CD14-positive monocyte (primary cell): ENCODE data around the gene IYD. TPM values are rescaled to one million over a fixed set of nuclear protein-coding genes. Genes with fewer than 3 reads are reported as not detected.

Source experiments
- DNase-seq, 3 donors: peaks; one replicate each; pipeline ENCODE4 v3.0.0-alpha.2; 2011 to 2022
- H2AFZ ChIP-seq: 2 replicates; pipeline ENCODE4 v1.6.0; 2012; ENCODE audit warnings: mild to moderate bottlenecking, low read depth, low read length, inconsistent platforms; ENCODE audit not compliant: insufficient read depth, poor library complexity, severe bottlenecking
- H3K27ac ChIP-seq, 2 donors: 1 replicate in 1 of 2; 2 replicates in 1 of 2; pipeline ENCODE4 v1.5.1; 2012 to 2013; ENCODE audit warnings: low read length in 2 of 2, control low read depth in 1 of 2, inconsistent platforms in 1 of 2, low read depth in 1 of 2, mild to moderate bottlenecking in 1 of 2
- H3K27me3 ChIP-seq, 2 donors: one replicate each; pipeline versions ENCODE4 v1.6.0 to v1.6.1; 2011 to 2013; ENCODE audit warnings: low read length in 2 of 2; ENCODE audit not compliant: control insufficient read depth in 2 of 2, insufficient read depth in 2 of 2
- H3K36me3 ChIP-seq, 2 donors: replicated peaks in 1 of 2; 1 replicate in 1 of 2; 2 replicates in 1 of 2; pipeline versions ENCODE4 v1.5.1 to v1.6.1; 2012 to 2013; ENCODE audit warnings: low read length in 2 of 2, control low read depth in 1 of 2, inconsistent platforms in 1 of 2, mild to moderate bottlenecking in 1 of 2; ENCODE audit not compliant: insufficient read depth in 2 of 2, control insufficient read depth in 1 of 2
- H3K4me1 ChIP-seq, 2 donors: 1 replicate in 1 of 2; 2 replicates in 1 of 2; pipeline versions ENCODE4 v1.5.1 to v1.6.1; 2012 to 2013; ENCODE audit warnings: low read length in 2 of 2, control low read depth in 1 of 2, inconsistent platforms in 1 of 2, mild to moderate bottlenecking in 1 of 2, moderate library complexity in 1 of 2; ENCODE audit not compliant: insufficient read depth in 2 of 2, control insufficient read depth in 1 of 2
- H3K4me2 ChIP-seq: replicated peaks from 2 replicates; pipeline ENCODE3; 2012; ENCODE audit warnings: low read length, moderate library complexity, mild to moderate bottlenecking; ENCODE audit not compliant: poor library complexity, severe bottlenecking; ENCODE audit errors: extremely low read depth
- H3K4me3 ChIP-seq, 3 experiments: fragments of 200-600 bp in 1 of 3; sonication (generic) in 1 of 3; replicated peaks in 1 of 3; 1 replicate in 2 of 3; 2 replicates in 1 of 3; pipeline ENCODE4 v1.5.1; 2011 to 2013; ENCODE audit warnings: low read length in 3 of 3, mild to moderate bottlenecking in 3 of 3, control low read depth in 2 of 3, low read depth in 2 of 3, inconsistent platforms in 1 of 3, moderate library complexity in 1 of 3
- H3K79me2 ChIP-seq: 2 replicates; pipeline ENCODE4 v1.6.0; 2012; ENCODE audit warnings: mild to moderate bottlenecking, control low read depth, inconsistent platforms, low read length, moderate library complexity; ENCODE audit not compliant: insufficient read depth
- H3K9ac ChIP-seq: 2 replicates; pipeline ENCODE4 v1.6.0; 2017; ENCODE audit warnings: low read length, mild to moderate bottlenecking; ENCODE audit not compliant: insufficient read depth, poor library complexity, severe bottlenecking
- H3K9me3 ChIP-seq, 2 donors: replicated peaks in 1 of 2; 1 replicate in 1 of 2; 2 replicates in 1 of 2; pipeline versions ENCODE4 v1.5.1 to v1.6.1; 2012 to 2013; ENCODE audit warnings: low read length in 2 of 2, control low read depth in 1 of 2; ENCODE audit not compliant: control insufficient read depth in 1 of 2, insufficient read depth in 1 of 2
- H4K20me1 ChIP-seq: 2 replicates; pipeline ENCODE4 v1.6.0; 2012; ENCODE audit warnings: mild to moderate bottlenecking, low read length, control low read depth, moderate library complexity; ENCODE audit not compliant: insufficient read depth
- H3K27ac Mint-ChIP-seq, 7 donors: one replicate each; pipeline ENCODE4 v1.8.0; 2020; ENCODE audit warnings: mild to moderate bottlenecking in 7 of 7, mixed read lengths in 7 of 7, moderate library complexity in 6 of 7, inconsistent platforms in 2 of 7
- H3K27me3 Mint-ChIP-seq, 3 donors: one replicate each; pipeline ENCODE4 v1.8.0; 2021 to 2022; ENCODE audit warnings: low read depth in 3 of 3, mild to moderate bottlenecking in 3 of 3, mixed read lengths in 3 of 3, moderate library complexity in 3 of 3, inconsistent platforms in 1 of 3
- H3K36me3 Mint-ChIP-seq, 2 donors: one replicate each; pipeline ENCODE4 v1.8.0; 2020; ENCODE audit warnings: mixed read lengths in 2 of 2, inconsistent platforms in 1 of 2, mild to moderate bottlenecking in 1 of 2
- H3K4me1 Mint-ChIP-seq: one replicate; pipeline ENCODE4 v1.8.0; 2020; ENCODE audit warnings: mild to moderate bottlenecking, mixed read lengths
- H3K4me3 Mint-ChIP-seq, 2 donors: one replicate each; pipeline ENCODE4 v1.8.0; 2020; ENCODE audit warnings: mild to moderate bottlenecking in 2 of 2, mixed read lengths in 2 of 2, moderate library complexity in 1 of 2
- H3K9me3 Mint-ChIP-seq, 7 donors: one replicate each; pipeline ENCODE4 v1.8.0; 2020 to 2022; ENCODE audit warnings: mixed read lengths in 7 of 7, mild to moderate bottlenecking in 6 of 7, moderate library complexity in 6 of 7, inconsistent platforms in 2 of 7
- WGBS: methylation state at CpG from one replicate; pipeline ENCODE4 v1.1.5; 2013; ENCODE audit warnings: missing lambda C conversion rate; ENCODE audit not compliant: insufficient coverage; 5-methylcytosine and 5-hydroxymethylcytosine counted together
- intact Hi-C, 2 donors: fragments of 100-400 bp; cut with micrococcal nuclease; formaldehyde crosslinking; loops; one replicate each; pipeline versions ENCODE4 v1.15.0 to v1.15.1; 2023
- polyA plus RNA-seq, 3 donors: library from polyadenylated mRNA; depleted of rRNA in 1 of 3; unstranded in 2 of 3; stranded (reverse) in 1 of 3; fragments of 300-500 nt in 2 of 3; fragments of >200 nt in 1 of 3; fragmentation: Illumina TruSeq in 2 of 3; gene quantifications; 1 replicate in 2 of 3; 2 replicates in 1 of 3; pipeline ENCODE4 v1.2.3, GENCODE V29; 2012 to 2021
- TF ChIP-seq, protein P1 (sequence below): fragments of 200-600 bp; IDR thresholded peaks from one replicate; pipeline ENCODE4 v1.8.0; 2022; ENCODE audit warnings: antibody characterized with exemption, mild to moderate bottlenecking

IYD gene
- polyA plus RNA-seq, 3 donors, result not detected

DNA sequence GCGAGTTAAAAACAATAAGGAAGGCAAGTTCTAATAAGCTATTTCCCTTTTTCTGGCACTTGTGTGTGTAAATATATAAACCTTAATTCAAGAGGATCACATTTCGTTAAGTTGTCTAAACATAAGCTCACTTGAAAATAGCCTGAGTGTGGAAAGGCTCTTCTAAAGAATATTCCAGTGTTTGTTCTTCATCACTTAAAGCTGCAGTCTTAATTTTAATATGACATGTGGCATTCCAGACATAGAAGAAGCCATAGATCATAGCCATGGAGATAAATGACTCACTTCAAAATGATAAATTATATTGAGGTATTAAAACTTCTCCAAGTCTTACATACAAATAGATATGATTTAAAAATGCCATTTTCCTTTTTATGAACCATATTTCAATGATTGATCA, 42.1 kb downstream of the IYD start:
- Histone ChIP-seq H3K79me2 (no peaks in the 10 kb centered on the region), H3K4me2 (no peak overlapping the region), H3K36me3 (no peaks in the 10 kb centered on the region), H3K27me3 (peaks cover 6 to 26% of the 10 kb centered on the region in 2 donors), H3K9ac (no peak overlapping the region), H3K27ac (no peak overlapping the region), H4K20me1 (no peaks in the 10 kb centered on the region), H2AFZ (no peak overlapping the region), H3K4me3 (no peak overlapping the region), H3K9me3 (no peaks in the 10 kb centered on the region), H3K4me1 (peaks cover 0 to 5% of the 10 kb centered on the region in 2 donors)
- no peak overlapping the region for H3K4me3 Mint-ChIP-seq
- no peaks in the 10 kb centered on the region for H3K36me3 Mint-ChIP-seq
- H3K27me3 Mint-ChIP-seq, result peaks cover 12 to 32% (median 17%) of the 10 kb centered on the region in 3 donors
- intact Hi-C loops, result loop anchor here (10.0 kb wide), 1 partner anchor 404 kb away; no protein-coding TSS in a partner anchor
- H3K27ac Mint-ChIP-seq, result no peak overlapping the region
- DNase-seq, result no peak
- WGBS, result no CpG with 5 or more reads among the region's 2 CpGs
- TF ChIP-seq, protein P1, sequence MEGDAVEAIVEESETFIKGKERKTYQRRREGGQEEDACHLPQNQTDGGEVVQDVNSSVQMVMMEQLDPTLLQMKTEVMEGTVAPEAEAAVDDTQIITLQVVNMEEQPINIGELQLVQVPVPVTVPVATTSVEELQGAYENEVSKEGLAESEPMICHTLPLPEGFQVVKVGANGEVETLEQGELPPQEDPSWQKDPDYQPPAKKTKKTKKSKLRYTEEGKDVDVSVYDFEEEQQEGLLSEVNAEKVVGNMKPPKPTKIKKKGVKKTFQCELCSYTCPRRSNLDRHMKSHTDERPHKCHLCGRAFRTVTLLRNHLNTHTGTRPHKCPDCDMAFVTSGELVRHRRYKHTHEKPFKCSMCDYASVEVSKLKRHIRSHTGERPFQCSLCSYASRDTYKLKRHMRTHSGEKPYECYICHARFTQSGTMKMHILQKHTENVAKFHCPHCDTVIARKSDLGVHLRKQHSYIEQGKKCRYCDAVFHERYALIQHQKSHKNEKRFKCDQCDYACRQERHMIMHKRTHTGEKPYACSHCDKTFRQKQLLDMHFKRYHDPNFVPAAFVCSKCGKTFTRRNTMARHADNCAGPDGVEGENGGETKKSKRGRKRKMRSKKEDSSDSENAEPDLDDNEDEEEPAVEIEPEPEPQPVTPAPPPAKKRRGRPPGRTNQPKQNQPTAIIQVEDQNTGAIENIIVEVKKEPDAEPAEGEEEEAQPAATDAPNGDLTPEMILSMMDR, result no peak
- H3K4me1 Mint-ChIP-seq, result peaks cover 5% of the 10 kb centered on the region
- H3K9me3 Mint-ChIP-seq, result peaks cover 0 to 1% (median 0%) of the 10 kb centered on the region in 7 donors

DNA sequence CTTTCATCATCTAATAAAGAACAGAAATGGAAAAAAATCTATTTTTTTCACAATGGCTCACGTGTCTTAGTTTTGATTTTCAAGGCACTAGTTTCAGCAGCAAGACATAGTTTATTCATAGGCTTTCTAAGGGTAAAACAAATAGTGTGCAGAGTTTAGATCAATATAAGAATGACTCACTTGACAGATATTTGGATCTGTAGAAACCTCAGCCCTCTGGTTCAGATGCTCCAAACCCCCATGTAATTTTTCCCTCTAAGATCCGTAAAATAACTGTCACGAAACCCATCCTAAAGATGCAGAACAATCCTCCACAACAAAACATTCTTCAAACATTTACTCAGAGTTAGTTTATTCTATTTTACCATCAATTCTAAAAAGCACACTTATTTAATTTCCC, 43.4 kb downstream of the IYD start:
- no peaks in the 10 kb centered on the region for H3K36me3 ChIP-seq
- peaks cover 0 to under 1% of the 10 kb centered on the region in 2 donors for H3K4me1 ChIP-seq
- no peak overlapping the region for H3K27ac ChIP-seq
- Mint-ChIP-seq H3K4me3 (no peak overlapping the region), H3K4me1 (peaks cover under 1% of the 10 kb centered on the region), H3K9me3 (no peaks in the 10 kb centered on the region), H3K27ac (no peak overlapping the region), H3K27me3 (peaks cover 12 to 31% (median 15%) of the 10 kb centered on the region in 3 donors), H3K36me3 (no peaks in the 10 kb centered on the region)
- WGBS, result 100% methylated on average over 1 of the region's 3 CpGs
- intact Hi-C loops, result loop anchor here (10.0 kb wide), 1 partner anchor 403 kb away; no protein-coding TSS in a partner anchor
- no peak overlapping the region for H3K4me3 ChIP-seq
- H3K9ac ChIP-seq, result no peak overlapping the region
- no peak overlapping the region for H2AFZ ChIP-seq
- H3K9me3 ChIP-seq, result no peaks in the 10 kb centered on the region
- DNase-seq, result no peak
- no peak overlapping the region for H3K4me2 ChIP-seq
- TF ChIP-seq, protein P1, result no peak
- H4K20me1 ChIP-seq, result no peaks in the 10 kb centered on the region
- peaks cover 4 to 27% of the 10 kb centered on the region in 2 donors for H3K27me3 ChIP-seq
- no peaks in the 10 kb centered on the region for H3K79me2 ChIP-seq
